GM12864 (cell line): ENCODE results near the gene PDZD4.

Experiments
- DNase-seq: peaks from one replicate; pipeline ENCODE4 v3.0.0-alpha.2; 2011; ENCODE audit warnings: low read depth
- H3K4me3 ChIP-seq: 2 replicates; pipeline ENCODE4 v1.5.1; 2011; ENCODE audit warnings: mild to moderate bottlenecking, low read depth, low read length, control low read depth
- TF ChIP-seq, protein P1 (sequence below): IDR thresholded peaks from 2 replicates; pipeline ENCODE4 v1.5.1; 2011; ENCODE audit warnings: low read depth, mild to moderate bottlenecking, moderate library complexity, low read length, control low read depth, inconsistent platforms; ENCODE audit errors: missing control alignments

PDZD4 gene

GRCh38 chrX:153786669-153787068 is 43.7 kb downstream of the PDZD4 start:
- H3K4me3 ChIP-seq, result no peak overlapping the region
- TF ChIP-seq, protein P1, sequence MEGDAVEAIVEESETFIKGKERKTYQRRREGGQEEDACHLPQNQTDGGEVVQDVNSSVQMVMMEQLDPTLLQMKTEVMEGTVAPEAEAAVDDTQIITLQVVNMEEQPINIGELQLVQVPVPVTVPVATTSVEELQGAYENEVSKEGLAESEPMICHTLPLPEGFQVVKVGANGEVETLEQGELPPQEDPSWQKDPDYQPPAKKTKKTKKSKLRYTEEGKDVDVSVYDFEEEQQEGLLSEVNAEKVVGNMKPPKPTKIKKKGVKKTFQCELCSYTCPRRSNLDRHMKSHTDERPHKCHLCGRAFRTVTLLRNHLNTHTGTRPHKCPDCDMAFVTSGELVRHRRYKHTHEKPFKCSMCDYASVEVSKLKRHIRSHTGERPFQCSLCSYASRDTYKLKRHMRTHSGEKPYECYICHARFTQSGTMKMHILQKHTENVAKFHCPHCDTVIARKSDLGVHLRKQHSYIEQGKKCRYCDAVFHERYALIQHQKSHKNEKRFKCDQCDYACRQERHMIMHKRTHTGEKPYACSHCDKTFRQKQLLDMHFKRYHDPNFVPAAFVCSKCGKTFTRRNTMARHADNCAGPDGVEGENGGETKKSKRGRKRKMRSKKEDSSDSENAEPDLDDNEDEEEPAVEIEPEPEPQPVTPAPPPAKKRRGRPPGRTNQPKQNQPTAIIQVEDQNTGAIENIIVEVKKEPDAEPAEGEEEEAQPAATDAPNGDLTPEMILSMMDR, result no peak
- DNase-seq, result no peak

DNA sequence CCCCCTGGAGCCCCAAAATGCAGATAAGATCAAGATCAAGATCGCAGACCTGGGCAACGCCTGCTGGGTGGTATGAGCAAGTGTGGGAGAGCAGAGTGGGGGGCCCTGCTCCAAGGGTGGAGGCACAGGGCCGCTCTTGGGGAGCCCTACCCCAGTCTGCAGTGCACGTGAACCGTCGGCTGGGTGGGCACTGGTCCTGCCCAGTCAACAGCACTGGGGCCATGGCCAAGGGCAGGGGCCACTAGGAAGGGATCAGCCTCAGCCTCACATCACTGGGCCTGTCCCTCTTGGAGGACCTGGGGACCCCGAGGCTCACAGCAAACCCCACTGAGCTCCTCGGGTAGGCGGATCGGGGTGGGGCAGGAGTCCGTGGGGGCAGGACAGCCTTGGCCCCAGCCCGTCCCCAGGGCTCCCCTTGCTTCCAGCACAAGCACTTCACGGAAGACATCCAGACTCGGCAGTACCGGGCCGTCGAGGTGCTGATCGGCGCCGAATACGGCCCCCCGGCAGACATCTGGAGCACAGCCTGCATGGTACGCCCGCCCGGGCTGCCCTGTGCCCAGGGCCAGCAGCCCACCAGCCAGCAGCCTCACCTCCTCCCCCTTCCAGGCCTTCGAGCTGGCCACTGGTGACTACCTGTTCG is 45.9 kb downstream of the PDZD4 start:
- TF ChIP-seq, protein P1, result no peak
- DNase-seq, result no peak

DNA sequence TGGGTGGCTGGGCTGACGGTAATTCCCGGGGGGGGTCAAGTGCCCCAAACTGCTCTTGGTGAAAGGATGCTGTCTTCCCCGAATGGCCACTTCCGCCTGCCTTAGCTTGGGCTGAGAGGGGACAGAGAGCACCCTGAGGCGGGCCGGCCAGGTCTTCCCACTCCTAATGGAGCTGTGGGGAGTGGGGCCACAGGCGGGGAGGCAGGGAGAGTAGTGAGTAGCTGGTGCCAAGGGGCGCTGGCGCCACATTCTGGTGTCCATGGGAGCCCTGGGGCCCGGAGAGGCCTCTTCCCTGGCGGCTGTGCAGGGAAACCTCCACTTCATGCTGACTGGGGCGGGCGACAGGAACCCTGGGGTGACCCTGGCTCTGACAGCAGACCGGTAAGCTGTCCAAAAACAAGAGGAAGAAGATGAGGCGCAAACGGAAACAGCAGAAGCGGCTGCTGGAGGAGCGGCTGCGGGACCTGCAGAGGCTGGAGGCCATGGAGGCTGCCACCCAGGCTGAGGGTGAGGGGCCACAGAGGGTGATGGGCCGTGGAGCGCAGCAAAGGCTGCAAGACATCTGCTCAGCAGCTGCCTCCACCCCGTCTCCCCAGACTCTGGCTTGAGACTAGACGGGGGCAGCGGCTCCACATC is 46.8 kb downstream of the PDZD4 start:
- TF ChIP-seq, protein P1, result no peak

More for the DNA sequence above, 45.9 kb downstream of the PDZD4 start:
- no peak overlapping the region for H3K4me3 ChIP-seq

GRCh38 chrX:153782871-153783270 is 47.5 kb downstream of the PDZD4 start:
- no peak for DNase-seq
- TF ChIP-seq, protein P1, result no peak
- H3K4me3 ChIP-seq, result no peak overlapping the region

More for the DNA sequence above, 46.8 kb downstream of the PDZD4 start:
- H3K4me3 ChIP-seq, result no peak overlapping the region
- DNase-seq, result no peak

DNA sequence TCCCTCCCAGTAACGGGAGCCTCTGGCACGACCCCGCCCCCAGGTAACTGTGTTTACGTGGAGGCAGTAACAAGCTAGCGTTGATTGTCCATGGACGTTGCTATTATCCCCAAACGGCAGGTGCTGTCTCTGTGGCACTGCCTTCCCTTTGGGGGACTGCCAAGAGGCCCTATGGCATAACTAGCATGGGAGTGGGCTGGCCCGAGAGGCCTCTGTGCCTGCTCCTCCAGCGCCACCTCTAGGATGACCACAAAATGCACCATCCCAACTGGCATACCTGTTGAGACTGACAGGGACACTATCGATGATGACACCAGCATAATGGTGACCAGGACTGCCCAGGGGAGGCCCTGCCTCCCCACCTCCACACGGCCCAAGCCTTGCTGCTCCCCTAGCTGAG is 48.0 kb downstream of the PDZD4 start:
- H3K4me3 ChIP-seq, result no peak overlapping the region
- TF ChIP-seq, protein P1, result no peak
- DNase-seq, result no peak

GRCh38 chrX:153781428-153782047 is 48.8 kb downstream of the PDZD4 start:
- no peak for DNase-seq
- TF ChIP-seq, protein P1, result no peak
- H3K4me3 ChIP-seq, result no peak overlapping the region
